Ovary (tissue), 9 donors: ENCODE results near the gene ITGB1BP1. TPM values are rescaled to one million over a fixed set of nuclear protein-coding genes. Genes with fewer than 3 reads are reported as not detected.

Experiments
- DNase-seq, 5 donors: peaks; one replicate each; pipeline ENCODE4 v3.0.0-alpha.2; 2019 to 2020
- H3K27ac ChIP-seq, 2 donors: fragments of 200-600 bp; one replicate each; pipeline versions ENCODE4 v1.5.1 to v1.8.0; 2019 to 2022
- H3K27me3 ChIP-seq: fragments of 200-600 bp; one replicate; pipeline ENCODE4 v1.8.0; 2022
- H3K36me3 ChIP-seq: fragments of 200-600 bp; sonication (generic); one replicate; pipeline ENCODE4 v1.5.1; 2019
- H3K4me1 ChIP-seq: one replicate; pipeline ENCODE4 v1.8.1; 2013; ENCODE audit warnings: mild to moderate bottlenecking, moderate library complexity; ENCODE audit not compliant: insufficient read depth
- H3K4me3 ChIP-seq: fragments of 200-600 bp; sonication (generic); one replicate; pipeline ENCODE4 v1.5.1; 2017
- H3K9me3 ChIP-seq, 2 donors: fragments of 200-600 bp in 1 of 2; sonication (generic) in 1 of 2; one replicate each; pipeline versions ENCODE4 v1.5.1 to v1.8.1; 2013 to 2019; ENCODE audit warnings: mild to moderate bottlenecking in 1 of 2, moderate library complexity in 1 of 2
- CTCF ChIP-seq, 3 donors: fragments of 450-650 bp in 2 of 3; fragments of 200-600 bp in 1 of 3; IDR thresholded peaks; one replicate each; pipeline versions ENCODE4 v1.5.1 to v1.8.0; 2016 to 2022; ENCODE audit warnings: antibody characterized with exemption in 3 of 3, mild to moderate bottlenecking in 1 of 3
- EP300 ChIP-seq: sonication (generic); formaldehyde crosslinking; IDR thresholded peaks from one replicate; pipeline ENCODE4 v1.6.1; 2017; ENCODE audit warnings: antibody characterized with exemption
- POLR2A ChIP-seq: fragments of 450-650 bp; IDR thresholded peaks from one replicate; pipeline ENCODE4 v1.6.1; 2017; ENCODE audit warnings: antibody characterized with exemption, mild to moderate bottlenecking, moderate library complexity
- WGBS, 3 donors: extraction: QIAGEN DNeasy Blood & Tissue Kit in 1 of 3; methylation state at CpG; one replicate each; pipeline versions ENCODE4 v1.1.5 to v1.1.7; 2013 to 2017; 5-methylcytosine and 5-hydroxymethylcytosine counted together
- intact Hi-C, 4 donors: fragments of 100-400 bp; cut with DNase I; formaldehyde crosslinking; loops; one replicate each; pipeline versions ENCODE4 v1.11.0 to v1.15.1; 2022 to 2023
- polyA plus RNA-seq, 2 donors: library from polyadenylated mRNA; stranded (reverse); fragments of 200-250 nt in 1 of 2; fragments of 350-450 nt in 1 of 2; fragmentation: Illumina TruSeq in 1 of 2; extraction: RNeasy Lipid Tissue Mini Kit (QIAGEN cat#74804) in 1 of 2; gene quantifications; one replicate each; pipeline ENCODE4 v1.2.3, GENCODE V29; 2013 to 2014
- total RNA-seq, 7 donors: library from RNA; depleted of rRNA in 2 of 7; stranded (reverse); fragments of >200 nt in 2 of 7; fragmentation: NEBNext Ultra II Directional in 3 of 7; extraction: Animal tissue kit (Norgen Biotek cat#: 25700) in 3 of 7; gene quantifications; one replicate each; pipeline versions ENCODE4 v1.1.0 to v1.2.4, GENCODE V29; 2016 to 2023
- donor health status: DM: no; HTN: no; CAD: no; lungs with moderate emphysema.
- donor health status: DM: no; HTN: no; CAD: no.
- donor health status: Bipolar disorder and iron deficiency.
- donor health status: DM: yes; HTN: yes; CAD: no.
- donor health status: DM: no; HTN: no; CAD: no.
- donor health status: DM: yes; HTN: yes; CAD: no.

ITGB1BP1 gene
- total and polyA plus RNA-seq, 9 donors = 14.5 to 82.2 (median 64.5) TPM

- no peak overlapping the region for H3K27ac ChIP-seq
- no peaks in the 10 kb centered on the region for H3K9me3 ChIP-seq
- no peaks in the 10 kb centered on the region for H3K4me1 ChIP-seq
- intact Hi-C loops = no loop called here
- no peak for DNase-seq
- H3K4me3 ChIP-seq = no peak overlapping the region
- no peaks in the 10 kb centered on the region for H3K36me3 ChIP-seq
- TF ChIP-seq POLR2A = no peak
- no peak for TF ChIP-seq EP300
- TF ChIP-seq CTCF (IDR thresholded peaks at IDR 0.05) = no peak
- no peaks in the 10 kb centered on the region for H3K27me3 ChIP-seq
- WGBS, 3 donors = 91 to 98% (median 93%) methylated on average over 1 of the region's 1 CpG
These were observed 16.2 kb upstream of the ITGB1BP1 start for GRCh38 chr2:9439536-9439935.

GRCh38 chr2:9434489-9434888 lies 11.2 kb upstream of the ITGB1BP1 start:
- Histone ChIP-seq H3K4me3 (no peak overlapping the region), H3K27ac (no peak overlapping the region)
- TF ChIP-seq EP300 (no peak), POLR2A (no peak), CTCF (IDR thresholded peaks at IDR 0.05) (no peak)

GRCh38 chr2:9430316-9431293 lies 7.3 kb upstream of the ITGB1BP1 start:
- H3K27me3 ChIP-seq = no peaks in the 10 kb centered on the region
- intact Hi-C loops = no loop called here
- H3K36me3 ChIP-seq = no peaks in the 10 kb centered on the region
- no peak overlapping the region for H3K27ac ChIP-seq
- no peaks in the 10 kb centered on the region for H3K9me3 ChIP-seq
- H3K4me1 ChIP-seq = no peaks in the 10 kb centered on the region
- DNase-seq = no peak
- H3K4me3 ChIP-seq = no peak overlapping the region
- 66 to 73% (median 68%) methylated on average over 2 of the region's 2 CpGs for WGBS, 3 donors
- TF ChIP-seq CTCF (IDR thresholded peaks at IDR 0.05) = no peak
- no peak for TF ChIP-seq POLR2A
- no peak for TF ChIP-seq EP300

More at GRCh38 chr2:9434489-9434888, 11.2 kb upstream of the ITGB1BP1 start:
- H3K36me3 ChIP-seq = no peaks in the 10 kb centered on the region
- no peaks in the 10 kb centered on the region for H3K9me3 ChIP-seq
- no peaks in the 10 kb centered on the region for H3K4me1 ChIP-seq
- intact Hi-C loops = no loop called here
- DNase-seq = no peak
- no peaks in the 10 kb centered on the region for H3K27me3 ChIP-seq
- 79 to 92% (median 85%) methylated on average over 2 of the region's 2 CpGs for WGBS, 3 donors

GRCh38 chr2:9428965-9429577 lies 5.7 kb upstream of the ITGB1BP1 start:
- no peaks in the 10 kb centered on the region for H3K27me3 ChIP-seq
- 74 to 94% (median 86%) methylated on average over 5 of the region's 5 CpGs for WGBS, 3 donors
- no peaks in the 10 kb centered on the region for H3K9me3 ChIP-seq
- intact Hi-C loops = loop anchor here in 1 of 4 donors (10.0 kb wide), 2 partner anchors 46 to 284 kb away; partner anchors contain the start of gene IAH1
- no peaks in the 10 kb centered on the region for H3K4me1 ChIP-seq
- TF ChIP-seq POLR2A (no peak), EP300 (no peak), CTCF (IDR thresholded peaks at IDR 0.05) (no peak)
- H3K27ac ChIP-seq = no peak overlapping the region
- H3K36me3 ChIP-seq = no peaks in the 10 kb centered on the region
- H3K4me3 ChIP-seq = no peak overlapping the region
- DNase-seq = no peak
